GM19467 (cell line): ENCODE measurements around the gene CFAP300.

Source experiments
- ATAC-seq: cut with Tn5 transposase; IDR thresholded peaks from one replicate; pipeline ENCODE4 v1.9.1; 2021; ENCODE audit warnings: mild to moderate bottlenecking, moderate library complexity; ENCODE audit not compliant: unreplicated experiment

CFAP300 gene

DNA sequence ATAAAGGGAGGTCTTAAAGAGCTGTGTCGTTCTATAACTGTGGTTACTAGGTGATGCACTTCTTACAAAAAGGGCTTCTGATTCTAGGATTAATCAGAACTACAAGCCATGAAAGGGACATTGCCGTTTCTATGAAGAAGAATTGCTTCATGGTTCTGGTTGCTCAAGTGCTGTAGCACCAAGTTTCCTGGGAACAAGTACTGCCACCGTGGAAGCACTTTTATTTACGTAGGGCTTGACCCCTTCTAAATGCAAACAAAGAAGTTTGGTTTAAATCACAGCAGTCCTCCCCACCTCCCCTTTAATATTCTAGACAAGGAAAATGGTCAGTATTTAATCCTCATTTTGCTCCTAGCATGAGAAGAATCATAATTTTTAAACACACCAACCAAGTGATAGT, 72.8 kb downstream of the CFAP300 start:
- no peak for ATAC-seq

DNA sequence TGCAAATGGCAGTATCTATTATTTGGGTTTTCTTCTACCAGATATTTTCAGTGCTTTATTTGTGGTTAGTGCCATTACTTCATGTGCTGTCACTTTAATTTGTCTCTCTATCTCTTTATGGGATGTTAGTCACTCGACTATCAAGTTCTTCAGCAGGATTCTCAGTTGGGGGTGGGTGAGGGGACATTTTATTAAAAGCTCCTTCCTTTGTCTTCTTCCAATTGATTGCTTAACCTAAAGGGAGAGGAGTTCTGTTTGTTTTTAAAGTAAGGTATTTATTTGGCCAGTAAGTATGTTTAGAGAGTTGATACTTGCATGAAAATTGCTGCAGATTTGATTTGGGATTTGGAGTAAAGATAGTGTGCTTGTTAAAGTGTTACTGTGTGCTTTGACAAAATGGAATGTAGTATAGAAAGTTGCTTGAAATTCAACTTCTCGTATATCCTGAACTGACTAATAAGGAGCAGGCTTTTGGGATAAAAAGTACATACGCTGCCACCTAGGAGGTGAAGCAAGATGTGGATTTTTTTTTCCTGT, 73.3 kb downstream of the CFAP300 start:
- no peak for ATAC-seq

DNA sequence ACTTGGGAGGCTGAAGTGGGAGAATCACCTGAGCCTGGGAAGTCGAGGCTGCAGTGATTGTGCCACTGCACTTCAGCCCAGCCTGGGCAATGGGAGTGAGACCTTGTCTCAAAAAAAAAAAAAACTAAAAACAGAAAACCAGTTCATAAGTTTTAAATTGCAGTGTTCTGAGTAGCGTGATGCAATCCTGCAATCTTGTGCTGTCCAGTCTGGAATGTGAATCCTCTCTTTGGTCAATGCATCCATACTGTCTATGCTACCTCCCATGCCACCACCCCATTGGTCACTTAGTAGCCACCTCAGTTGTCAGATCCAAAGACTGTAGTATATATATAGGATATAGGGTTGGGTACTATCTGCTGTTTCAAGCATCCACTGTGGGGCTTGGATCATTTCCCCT, 74.1 kb downstream of the CFAP300 start:
- ATAC-seq, result no peak
